HG02943 (cell line): ENCODE data around the gene TRAK1.

Experiments
- ATAC-seq: cut with Tn5 transposase; IDR thresholded peaks from one replicate; pipeline ENCODE4 v1.9.1; 2021; ENCODE audit warnings: mild to moderate bottlenecking, low read depth, moderate library complexity; ENCODE audit not compliant: unreplicated experiment

TRAK1 gene

DNA sequence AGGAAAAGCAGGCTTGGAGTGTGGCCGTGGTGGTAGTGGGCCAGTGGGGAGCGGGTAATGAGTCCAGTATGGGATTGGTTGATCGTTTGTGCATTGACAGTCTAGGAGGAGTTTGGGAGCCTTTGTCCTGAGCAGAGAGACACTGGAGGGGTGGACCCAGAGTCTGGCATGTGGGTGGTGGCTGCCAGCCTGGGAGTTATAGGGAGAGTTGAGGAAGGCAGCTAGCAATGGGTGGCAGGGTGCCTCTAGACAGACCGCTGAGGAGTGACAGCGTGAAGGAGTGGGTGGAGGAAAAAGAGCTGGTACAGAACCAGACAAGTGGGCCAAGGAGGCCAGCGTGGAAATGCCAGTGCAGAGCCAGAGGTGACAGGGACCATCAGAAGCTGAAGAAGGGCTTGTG lies 176.7 kb downstream of the TRAK1 start:
- no peak for ATAC-seq

GRCh38 chr3:42269647-42270046 lies 178.5 kb downstream of the TRAK1 start:
- no peak for ATAC-seq

GRCh38 chr3:42270561-42270960 lies 179.4 kb downstream of the TRAK1 start:
- ATAC-seq, result no peak

DNA sequence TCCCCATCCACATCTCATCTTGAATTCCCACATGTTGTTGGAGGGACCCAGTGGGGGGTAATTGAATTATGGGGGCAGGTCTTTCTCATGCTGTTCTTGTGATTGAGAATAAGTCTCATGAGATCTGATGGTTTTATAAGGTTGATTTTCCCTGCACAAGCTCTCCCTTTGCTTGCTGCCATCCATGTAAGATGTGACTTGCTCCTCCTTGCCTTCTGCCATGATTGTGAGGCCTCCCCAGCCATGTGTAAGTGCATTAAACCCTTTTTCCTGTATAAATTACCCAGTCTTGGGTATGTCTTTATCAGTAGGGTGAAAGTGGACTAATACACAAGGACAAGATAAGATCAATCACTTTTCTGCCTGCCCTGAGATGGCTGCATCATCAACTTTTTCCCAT lies 180.6 kb downstream of the TRAK1 start:
- no peak for ATAC-seq

DNA sequence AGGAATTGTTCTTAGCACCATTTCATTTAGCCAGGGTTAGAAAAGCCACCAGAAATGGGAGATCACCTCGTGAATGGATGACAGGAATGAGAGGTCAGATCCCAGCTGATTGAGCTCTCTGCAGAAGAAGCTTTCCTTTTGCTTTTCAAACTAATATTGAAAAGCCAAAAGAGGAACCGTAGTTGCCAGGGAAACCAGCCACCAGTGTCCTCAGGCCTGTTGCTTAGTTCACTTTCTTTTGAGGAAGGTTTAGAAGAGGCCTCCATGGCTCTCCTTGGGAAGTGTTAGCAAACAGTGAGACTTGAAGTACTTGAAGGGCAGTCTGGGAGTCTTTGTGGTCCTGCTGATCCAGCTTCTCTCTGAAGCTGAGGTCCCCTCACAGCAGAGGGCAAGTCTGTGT lies 182.2 kb downstream of the TRAK1 start:
- no peak for ATAC-seq

- ATAC-seq, result no peak
These were observed 183.1 kb downstream of the TRAK1 start for GRCh38 chr3:42274266-42274665.

DNA sequence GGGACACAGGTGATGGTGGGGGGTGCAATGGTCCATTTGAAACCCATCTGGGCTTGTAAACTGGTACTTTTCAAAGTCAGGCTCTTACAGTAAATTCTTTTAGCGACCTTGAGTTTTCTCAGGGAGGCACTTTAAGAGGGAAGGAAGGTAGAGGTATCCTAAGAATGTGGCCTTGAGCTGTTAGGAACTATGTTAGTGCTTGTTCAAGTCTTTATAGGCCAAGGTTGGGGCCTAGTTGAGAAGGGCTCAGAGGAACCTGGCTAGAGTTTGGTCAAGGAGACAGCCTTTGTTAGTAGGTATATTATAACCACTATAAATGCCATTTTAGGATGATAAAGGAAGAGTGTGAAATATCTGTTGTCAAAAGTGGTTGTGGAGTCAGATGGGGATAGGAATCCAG lies 184.1 kb downstream of the TRAK1 start:
- no peak for ATAC-seq
